ENCODE data around the gene TECTA. TPM values are rescaled to one million over a fixed set of nuclear protein-coding genes. Genes with fewer than 3 reads are reported as not detected.

The TECTA gene
- total RNA-seq, 2 experiments from 2014 or later = 0.22 to 0.42 TPM

- no peak overlapping the region for H3K4me3 ChIP-seq (ENCODE audit: low read length)
- Mint-ChIP-seq H3K9me3 (no peaks in the 10 kb centered on the region), H3K27me3 (no peaks in the 10 kb centered on the region), H3K4me3 (no peak overlapping the region), H3K36me3 (ENCODE audit: low read depth) (no peaks in the 10 kb centered on the region), H3K27ac (no peak overlapping the region), H3K4me1 (ENCODE audit: low read depth) (no peaks in the 10 kb centered on the region)
- ChIA-PET CTCF (no interaction called here), POLR2A (interaction anchor here (1.3 kb wide), 1 partner anchor 21 kb away, joined by 3 read pairs; no protein-coding TSS in a partner anchor)
- no peaks in the 10 kb centered on the region for H3K36me3 ChIP-seq (ENCODE audit: insufficient read depth, low read length)
- no peak overlapping the region for H3K27ac ChIP-seq (ENCODE audit: low read depth in 1 of 2, low read length in 2 of 2)
- no peak for TF ChIP-seq CTCF (IDR thresholded peaks at IDR 0.05)
- ATAC-seq (ENCODE audit: poor library complexity) = no peak
- H3K4me1 ChIP-seq (ENCODE audit: insufficient read depth, low read length) = no peaks in the 10 kb centered on the region
- DNase-seq = no peak
- H3K27me3 ChIP-seq (ENCODE audit: control insufficient read depth in 1 of 2, insufficient read depth in 2 of 2, low read length in 2 of 2) = no peaks in the 10 kb centered on the region
- intact Hi-C loops (cut with DNase I, micrococcal nuclease) = no loop called here
- H3K9me3 ChIP-seq (ENCODE audit: control insufficient read depth in 1 of 2, insufficient read depth in 1 of 2, low read length in 2 of 2) = no peaks in the 10 kb centered on the region
Measured at GRCh38 chr11:121099885-121100284, 1.2 kb upstream of the TECTA start.

- H3K4me1 Mint-ChIP-seq (ENCODE audit: low read depth) = no peaks in the 10 kb centered on the region
- Histone ChIP-seq H3K27me3 (ENCODE audit: control insufficient read depth in 1 of 2, insufficient read depth in 2 of 2, low read length in 2 of 2) (no peaks in the 10 kb centered on the region), H3K4me1 (ENCODE audit: insufficient read depth, low read length) (no peaks in the 10 kb centered on the region), H3K4me3 (ENCODE audit: low read length) (no peak overlapping the region), H3K27ac (ENCODE audit: low read depth in 1 of 2, low read length in 2 of 2) (no peak overlapping the region), H3K9me3 (ENCODE audit: control insufficient read depth in 1 of 2, insufficient read depth in 1 of 2, low read length in 2 of 2) (no peaks in the 10 kb centered on the region), H3K36me3 (ENCODE audit: insufficient read depth, low read length) (no peaks in the 10 kb centered on the region)
- no peak for TF ChIP-seq CTCF (IDR thresholded peaks at IDR 0.05)
- H3K36me3 Mint-ChIP-seq (ENCODE audit: low read depth) = no peaks in the 10 kb centered on the region
- H3K4me3 Mint-ChIP-seq = no peak overlapping the region
- H3K9me3 Mint-ChIP-seq = no peaks in the 10 kb centered on the region
- H3K27me3 Mint-ChIP-seq = no peaks in the 10 kb centered on the region
- no peak for ATAC-seq (ENCODE audit: poor library complexity)
- CTCF ChIA-PET = no interaction called here
- no peak overlapping the region for H3K27ac Mint-ChIP-seq
- no peak for DNase-seq
- intact Hi-C loops (cut with DNase I, micrococcal nuclease) = no loop called here
- POLR2A ChIA-PET = no interaction called here
Measured at GRCh38 chr11:121104312-121104762, 3.3 kb downstream of the TECTA start.

- Mint-ChIP-seq H3K27me3 (no peaks in the 10 kb centered on the region), H3K36me3 (ENCODE audit: low read depth) (no peaks in the 10 kb centered on the region), H3K4me1 (ENCODE audit: low read depth) (no peaks in the 10 kb centered on the region), H3K27ac (no peak overlapping the region), H3K4me3 (no peak overlapping the region), H3K9me3 (no peaks in the 10 kb centered on the region)
- ChIA-PET POLR2A (no interaction called here), CTCF (no interaction called here)
- DNase-seq (no peak), ATAC-seq (ENCODE audit: poor library complexity) (no peak)
- H3K4me3 ChIP-seq (ENCODE audit: low read length) = no peak overlapping the region
- no peaks in the 10 kb centered on the region for H3K9me3 ChIP-seq (ENCODE audit: control insufficient read depth in 1 of 2, insufficient read depth in 1 of 2, low read length in 2 of 2)
- no peaks in the 10 kb centered on the region for H3K36me3 ChIP-seq (ENCODE audit: insufficient read depth, low read length)
- intact Hi-C loops (cut with DNase I, micrococcal nuclease) = no loop called here
- no peak for TF ChIP-seq CTCF (IDR thresholded peaks at IDR 0.05)
- no peaks in the 10 kb centered on the region for H3K27me3 ChIP-seq (ENCODE audit: control insufficient read depth in 1 of 2, insufficient read depth in 2 of 2, low read length in 2 of 2)
- no peaks in the 10 kb centered on the region for H3K4me1 ChIP-seq (ENCODE audit: insufficient read depth, low read length)
- H3K27ac ChIP-seq (ENCODE audit: low read depth in 1 of 2, low read length in 2 of 2) = no peak overlapping the region
Measured at GRCh38 chr11:121105063-121105480, 4.0 kb downstream of the TECTA start.

Measured in CD4-positive, alpha-beta T cell (primary cell).